Suprapubic skin (tissue), 4 donors: ENCODE data around the gene SCUBE2. TPM values are rescaled to one million over a fixed set of nuclear protein-coding genes. Genes with fewer than 3 reads are reported as not detected.
A peak's percentile ranks its signal among the peaks of the same experiment; 100 is the strongest.

Experiments used
- DNase-seq, 2 donors: peaks; one replicate each; pipeline ENCODE4 v3.0.0-alpha.2; 2019; ENCODE audit warnings: low spot score in 2 of 2
- H3K27ac ChIP-seq: fragments of 200-600 bp; sonication (generic); one replicate; pipeline ENCODE4 v1.5.1; 2019
- H3K27me3 ChIP-seq: fragments of 200-600 bp; sonication (generic); one replicate; pipeline ENCODE4 v1.5.1; 2019
- H3K36me3 ChIP-seq: fragments of 200-600 bp; sonication (generic); one replicate; pipeline ENCODE4 v1.5.1; 2019
- H3K4me1 ChIP-seq: fragments of 200-600 bp; sonication (generic); one replicate; pipeline ENCODE4 v1.5.1; 2019
- H3K4me3 ChIP-seq: fragments of 200-600 bp; sonication (generic); one replicate; pipeline ENCODE4 v1.5.1; 2019; ENCODE audit warnings: mild to moderate bottlenecking
- H3K9me3 ChIP-seq: fragments of 200-600 bp; sonication (generic); one replicate; pipeline ENCODE4 v1.5.1; 2019
- EP300 ChIP-seq: sonication (generic); formaldehyde crosslinking; IDR thresholded peaks from one replicate; pipeline ENCODE4 v1.6.1; 2017; ENCODE audit warnings: antibody characterized with exemption
- POLR2A ChIP-seq, 2 donors: fragments of 450-650 bp; IDR thresholded peaks; one replicate each; pipeline ENCODE4 v1.6.1; 2017; ENCODE audit warnings: antibody characterized with exemption in 2 of 2, mild to moderate bottlenecking in 2 of 2, moderate library complexity in 2 of 2
- POLR2AphosphoS5 ChIP-seq, 3 donors: sonication (generic); formaldehyde crosslinking; IDR thresholded peaks; one replicate each; pipeline ENCODE4 v1.6.1; 2017; ENCODE audit warnings: antibody characterized with exemption in 3 of 3
- WGBS: methylation state at CpG from one replicate; pipeline ENCODE4 v1.1.5; 2018; 5-methylcytosine and 5-hydroxymethylcytosine counted together
- total RNA-seq, 4 donors: library from RNA; depleted of rRNA; stranded (reverse); fragments of >200 nt; gene quantifications; one replicate each; pipeline ENCODE4 v1.1.0, GENCODE V29; 2016
- TF ChIP-seq, protein P1 (sequence below), 2 donors: fragments of 200-600 bp in 1 of 2; fragments of 450-650 bp in 1 of 2; sonication (generic) in 1 of 2; IDR thresholded peaks; one replicate each; pipeline ENCODE4 v1.5.1; 2016 to 2019; ENCODE audit warnings: antibody characterized with exemption in 2 of 2, mild to moderate bottlenecking in 1 of 2, moderate library complexity in 1 of 2

The SCUBE2 gene
- 10 to 100 TPM in 3 of 4 donors, 1 to 10 TPM in 1; 3.8 to 36.0 (median 24.1) TPM for total RNA-seq

DNA sequence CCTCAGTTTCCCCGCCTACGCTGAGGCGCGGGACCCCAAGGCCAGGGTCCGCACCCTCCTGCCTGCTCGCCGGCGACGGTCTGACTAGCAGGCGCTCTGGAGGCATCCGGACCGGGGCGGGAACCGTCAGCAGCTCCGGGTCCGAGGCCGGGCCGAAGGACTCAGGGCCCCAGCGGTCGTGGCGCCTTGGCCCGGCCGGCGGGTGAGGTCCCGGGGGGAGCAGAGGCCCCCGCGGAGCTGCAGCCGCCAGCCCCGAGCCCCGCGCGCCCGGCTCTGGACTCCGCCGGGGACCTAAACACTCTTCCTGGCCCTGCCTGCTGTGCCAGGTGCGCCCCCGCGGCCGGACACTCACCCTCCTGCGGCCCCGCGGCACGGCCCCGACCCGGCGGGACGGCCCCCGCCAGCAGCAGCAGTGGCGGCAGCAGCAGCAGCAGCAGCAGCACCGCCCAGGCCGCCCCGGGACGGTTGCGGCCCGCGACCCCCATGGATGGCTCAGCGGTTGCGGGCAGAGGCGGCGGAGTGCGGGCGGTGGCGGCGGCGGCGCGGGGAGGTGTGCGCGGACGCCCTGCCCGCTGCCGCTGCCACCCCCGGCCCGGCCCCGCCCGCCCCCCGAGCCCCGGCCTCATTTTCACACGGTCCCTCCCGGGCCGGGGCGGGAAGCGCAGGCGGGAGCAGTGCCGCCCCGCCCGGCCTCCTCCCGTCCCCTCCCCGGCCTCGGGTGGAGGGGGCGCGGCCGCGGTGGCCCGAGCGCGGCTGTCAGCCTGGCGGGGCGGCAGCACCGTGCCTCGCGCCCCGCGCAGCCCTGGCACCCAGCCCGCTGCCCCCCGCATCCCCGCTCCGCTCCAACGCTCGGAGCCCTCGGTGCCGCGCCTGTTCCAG lies at the start of gene SCUBE2:
SCUBE2 (minus strand) TSS at position 556 of the 879 bp plus-strand sequence; CDS start at position 485, 71 bp downstream.
- H3K4me3 ChIP-seq: peak within 1 kb of the TSS; percentile 55
- no peaks in the 10 kb centered on the region for H3K36me3 ChIP-seq
- peaks cover 16% of the 10 kb centered on the region for H3K27me3 ChIP-seq
- no peaks in the 10 kb centered on the region for H3K9me3 ChIP-seq
- TF ChIP-seq EP300 (no peak), POLR2A (IDR thresholded peaks at IDR 0.05) (no peak), POLR2AphosphoS5 (IDR thresholded peaks at IDR 0.05) (no peak)
- TF ChIP-seq, protein P1, sequence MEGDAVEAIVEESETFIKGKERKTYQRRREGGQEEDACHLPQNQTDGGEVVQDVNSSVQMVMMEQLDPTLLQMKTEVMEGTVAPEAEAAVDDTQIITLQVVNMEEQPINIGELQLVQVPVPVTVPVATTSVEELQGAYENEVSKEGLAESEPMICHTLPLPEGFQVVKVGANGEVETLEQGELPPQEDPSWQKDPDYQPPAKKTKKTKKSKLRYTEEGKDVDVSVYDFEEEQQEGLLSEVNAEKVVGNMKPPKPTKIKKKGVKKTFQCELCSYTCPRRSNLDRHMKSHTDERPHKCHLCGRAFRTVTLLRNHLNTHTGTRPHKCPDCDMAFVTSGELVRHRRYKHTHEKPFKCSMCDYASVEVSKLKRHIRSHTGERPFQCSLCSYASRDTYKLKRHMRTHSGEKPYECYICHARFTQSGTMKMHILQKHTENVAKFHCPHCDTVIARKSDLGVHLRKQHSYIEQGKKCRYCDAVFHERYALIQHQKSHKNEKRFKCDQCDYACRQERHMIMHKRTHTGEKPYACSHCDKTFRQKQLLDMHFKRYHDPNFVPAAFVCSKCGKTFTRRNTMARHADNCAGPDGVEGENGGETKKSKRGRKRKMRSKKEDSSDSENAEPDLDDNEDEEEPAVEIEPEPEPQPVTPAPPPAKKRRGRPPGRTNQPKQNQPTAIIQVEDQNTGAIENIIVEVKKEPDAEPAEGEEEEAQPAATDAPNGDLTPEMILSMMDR (IDR thresholded peaks at IDR 0.05): no peak
- DNase-seq: no peak
- H3K27ac ChIP-seq: no peak within 1 kb of the TSS
- H3K4me1 ChIP-seq: peaks cover 14% of the 10 kb centered on the region
- 6% methylated on average over 7 of the region's 113 CpGs for WGBS

DNA sequence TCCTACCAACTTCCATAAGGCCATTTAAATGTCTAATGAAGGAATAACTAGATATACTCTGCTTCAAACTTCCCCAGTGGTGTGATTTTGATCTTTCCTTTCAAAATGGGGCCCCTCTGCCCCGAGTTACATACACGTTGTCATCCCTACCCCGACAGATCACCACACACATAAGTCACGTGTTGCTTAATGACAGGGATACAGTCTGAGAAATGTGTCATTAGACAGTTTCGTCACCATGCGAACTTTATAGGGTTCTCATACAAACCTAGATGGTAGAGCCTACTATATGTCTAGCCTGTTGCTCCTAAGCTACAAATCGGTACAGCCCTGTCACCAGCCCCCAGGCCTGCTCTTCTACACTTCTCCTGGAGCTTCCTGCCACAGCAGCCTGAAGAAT lies 49.8 kb upstream of the SCUBE2 start:
- TF ChIP-seq, protein P1 (IDR thresholded peaks at IDR 0.05): no peak
- TF ChIP-seq POLR2A (IDR thresholded peaks at IDR 0.05): no peak
- TF ChIP-seq EP300: no peak
- TF ChIP-seq POLR2AphosphoS5 (IDR thresholded peaks at IDR 0.05): no peak
- H3K4me3 ChIP-seq: no peak overlapping the region
- no peaks in the 10 kb centered on the region for H3K9me3 ChIP-seq
- WGBS: 86% methylated on average over 7 of the region's 7 CpGs
- H3K36me3 ChIP-seq: peaks cover 66% of the 10 kb centered on the region
- DNase-seq: no peak
- H3K4me1 ChIP-seq: peaks cover 34% of the 10 kb centered on the region
- no peaks in the 10 kb centered on the region for H3K27me3 ChIP-seq
- H3K27ac ChIP-seq: no peak overlapping the region

DNA sequence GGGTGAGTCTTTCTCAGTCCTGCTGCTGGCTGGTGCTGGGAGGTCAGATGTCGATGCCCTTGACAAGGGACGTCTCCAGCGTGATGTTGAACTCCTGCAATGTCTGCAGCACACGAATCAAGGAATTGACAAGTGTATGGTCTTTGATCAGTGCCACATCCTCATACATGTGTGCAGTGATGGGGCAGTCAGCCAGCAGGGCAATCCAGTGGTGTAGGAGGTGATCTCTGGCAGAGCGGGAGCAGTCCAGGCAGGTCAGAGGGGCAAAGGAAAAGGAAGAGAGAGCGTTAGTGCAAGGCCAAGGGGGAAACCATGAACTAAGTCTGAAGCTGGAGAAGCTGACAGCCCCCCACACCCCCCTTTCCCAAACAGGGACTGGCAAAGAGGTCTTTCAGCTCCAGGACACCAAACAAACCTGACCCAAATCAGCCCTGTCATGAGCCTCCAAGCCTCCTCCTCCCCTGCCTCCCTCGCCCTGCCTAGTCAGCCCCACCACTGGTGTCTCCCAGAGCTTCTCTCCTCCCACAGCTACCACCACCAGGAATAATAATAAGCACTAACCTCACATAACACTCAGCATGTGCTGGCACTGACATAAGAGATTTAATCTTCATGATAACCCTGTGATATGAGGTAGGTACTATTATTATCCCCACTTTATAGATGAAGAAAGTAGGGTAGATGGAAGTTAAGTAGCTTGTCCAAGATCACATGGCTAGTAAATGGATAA lies 48.4 kb upstream of the SCUBE2 start:
- no peak for DNase-seq
- Histone ChIP-seq H3K4me1 (peaks cover 34% of the 10 kb centered on the region), H3K9me3 (no peaks in the 10 kb centered on the region), H3K27me3 (no peaks in the 10 kb centered on the region), H3K27ac (no peak overlapping the region), H3K36me3 (peaks cover 52% of the 10 kb centered on the region), H3K4me3 (no peak overlapping the region)
- WGBS: 75% methylated on average over 7 of the region's 7 CpGs
- TF ChIP-seq, protein P1 (IDR thresholded peaks at IDR 0.05): no peak
- TF ChIP-seq POLR2AphosphoS5 (IDR thresholded peaks at IDR 0.05) (no peak), EP300 (no peak)

DNA sequence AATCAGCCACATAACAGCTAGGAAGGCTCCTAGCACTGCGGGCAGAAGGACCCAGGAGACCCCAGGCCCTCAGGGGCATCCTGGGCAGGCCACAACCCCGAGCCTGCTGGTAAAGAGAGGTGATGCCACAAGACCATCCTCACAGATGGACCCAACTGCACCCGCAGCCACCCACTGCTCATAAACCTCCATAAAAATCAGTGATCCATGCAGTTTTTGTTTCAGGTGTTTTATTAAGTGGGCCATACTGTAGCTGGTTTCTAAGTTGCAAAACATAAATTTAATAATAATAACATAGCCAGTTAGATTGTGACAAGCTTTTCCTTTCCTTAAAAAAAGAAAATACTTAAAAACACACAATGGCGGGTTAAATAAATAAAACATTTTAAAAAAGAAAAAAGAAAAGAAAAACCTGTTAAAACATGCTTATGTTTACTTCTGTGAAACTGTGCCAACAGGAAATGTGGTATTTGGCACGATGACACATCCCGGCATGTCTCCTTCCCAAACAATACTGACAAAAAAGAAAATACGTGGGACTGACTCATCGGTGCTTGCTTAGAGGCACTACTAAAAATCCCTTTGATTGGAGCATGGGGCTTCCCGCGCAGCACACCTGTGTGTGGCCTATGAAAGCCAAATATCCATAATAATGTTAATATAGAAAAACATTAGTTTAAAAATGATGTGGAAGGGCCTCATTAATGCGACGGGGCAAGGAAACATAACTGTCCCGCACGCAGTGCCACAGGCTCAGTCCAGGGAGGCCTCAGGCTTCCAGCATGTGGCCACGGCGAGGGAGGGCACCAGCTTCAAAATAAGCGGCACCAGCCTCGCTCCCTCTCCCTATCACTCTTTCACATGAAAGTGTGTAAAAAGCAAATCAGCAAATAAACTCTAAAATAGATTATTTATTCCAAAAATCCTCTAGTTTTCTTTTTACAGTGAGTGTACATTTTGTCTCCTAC lies 47.5 kb upstream of the SCUBE2 start:
- no peak for DNase-seq
- peaks cover 43% of the 10 kb centered on the region for H3K36me3 ChIP-seq
- peak overlapping the region; percentile 40 for H3K27ac ChIP-seq
- no peak overlapping the region for H3K4me3 ChIP-seq
- no peaks in the 10 kb centered on the region for H3K9me3 ChIP-seq
- 51% methylated on average over 18 of the region's 18 CpGs for WGBS
- no peaks in the 10 kb centered on the region for H3K27me3 ChIP-seq
- H3K4me1 ChIP-seq: peaks cover 34% of the 10 kb centered on the region
- TF ChIP-seq POLR2AphosphoS5 (IDR thresholded peaks at IDR 0.05) (no peak), POLR2A (IDR thresholded peaks at IDR 0.05) (no peak), EP300 (no peak)
- TF ChIP-seq, protein P1 (IDR thresholded peaks at IDR 0.05): no peak
